MM.1S (cell line): ENCODE measurements around the gene SEMA3E.

Source experiments
- DNase-seq: peaks from one replicate; pipeline ENCODE4 v3.0.0-alpha.2; 2015
- H2AFZ ChIP-seq: fragments of 300-600 bp; sonication (generic); 2 replicates; pipeline ENCODE4 v1.6.0; 2016; ENCODE audit warnings: antibody characterized with exemption, low read length
- H3F3A ChIP-seq: fragments of 300-600 bp; sonication (generic); 2 replicates; pipeline ENCODE4 v1.6.1; 2016; ENCODE audit warnings: mild to moderate bottlenecking, antibody characterized with exemption, low read length, moderate library complexity, mixed read lengths; ENCODE audit not compliant: insufficient read depth
- H3K27ac ChIP-seq: fragments of 300-600 bp; sonication (generic); 2 replicates; pipeline ENCODE4 v1.5.1; 2016; ENCODE audit warnings: mild to moderate bottlenecking, low read length
- H3K27me3 ChIP-seq: fragments of 300-600 bp; sonication (generic); replicated peaks from 2 replicates; pipeline ENCODE4 v1.6.0; 2016; ENCODE audit warnings: low read length; ENCODE audit not compliant: insufficient read depth
- H3K36me3 ChIP-seq: fragments of 300-600 bp; sonication (generic); replicated peaks from 2 replicates; pipeline ENCODE4 v1.6.1; 2016; ENCODE audit warnings: mild to moderate bottlenecking, low read length, mixed read lengths; ENCODE audit not compliant: insufficient read depth
- H3K4me1 ChIP-seq: fragments of 300-600 bp; sonication (generic); 2 replicates; pipeline ENCODE4 v1.6.1; 2016; ENCODE audit warnings: low read length, mixed read lengths
- H3K4me2 ChIP-seq: fragments of 300-600 bp; sonication (generic); 2 replicates; pipeline ENCODE4 v1.6.0; 2016; ENCODE audit warnings: low read depth, low read length
- H3K4me3 ChIP-seq: fragments of 300-600 bp; sonication (generic); 2 replicates; pipeline ENCODE4 v1.5.1; 2016; ENCODE audit warnings: low read length, mixed read lengths
- H3K79me2 ChIP-seq: fragments of 300-600 bp; sonication (generic); 2 replicates; pipeline ENCODE4 v1.6.1; 2016; ENCODE audit warnings: mixed run types, low read length, mixed read lengths
- H3K9ac ChIP-seq: fragments of 300-600 bp; sonication (generic); 2 replicates; pipeline ENCODE4 v1.6.1; 2016; ENCODE audit warnings: low read length, mixed read lengths
- H3K9me2 ChIP-seq: fragments of 300-600 bp; sonication (generic); replicated peaks from 2 replicates; pipeline ENCODE4 v1.6.1; 2016; ENCODE audit warnings: mild to moderate bottlenecking, low read length, mixed read lengths; ENCODE audit not compliant: insufficient read depth
- H3K9me3 ChIP-seq: fragments of 300-600 bp; sonication (generic); replicated peaks from 2 replicates; pipeline ENCODE4 v1.6.1; 2016; ENCODE audit warnings: mild to moderate bottlenecking, low read length, mixed read lengths; ENCODE audit not compliant: insufficient read depth
- H4K20me1 ChIP-seq: fragments of 300-600 bp; sonication (generic); 2 replicates; pipeline ENCODE4 v1.6.1; 2016; ENCODE audit warnings: mild to moderate bottlenecking, low read length, moderate library complexity, mixed read lengths; ENCODE audit not compliant: insufficient read depth
- EZH2 ChIP-seq: fragments of 300-600 bp; sonication (generic); optimal IDR thresholded peaks from 2 replicates; pipeline ENCODE3; 2017; ENCODE audit warnings: low read depth, mild to moderate bottlenecking, antibody characterized with exemption, low read length, mixed read lengths
- EZH2phosphoT487 ChIP-seq: fragments of 300-600 bp; sonication (generic); IDR thresholded peaks from 2 replicates; pipeline ENCODE4 v1.6.1; 2018; ENCODE audit warnings: antibody characterized with exemption, low read length
- TF ChIP-seq, protein P1 (sequence below): fragments of 300-600 bp; sonication (generic); IDR thresholded peaks from 2 replicates; pipeline ENCODE4 v1.5.1; 2016; ENCODE audit warnings: antibody characterized with exemption, low read length, mixed read lengths

Gene SEMA3E

DNA sequence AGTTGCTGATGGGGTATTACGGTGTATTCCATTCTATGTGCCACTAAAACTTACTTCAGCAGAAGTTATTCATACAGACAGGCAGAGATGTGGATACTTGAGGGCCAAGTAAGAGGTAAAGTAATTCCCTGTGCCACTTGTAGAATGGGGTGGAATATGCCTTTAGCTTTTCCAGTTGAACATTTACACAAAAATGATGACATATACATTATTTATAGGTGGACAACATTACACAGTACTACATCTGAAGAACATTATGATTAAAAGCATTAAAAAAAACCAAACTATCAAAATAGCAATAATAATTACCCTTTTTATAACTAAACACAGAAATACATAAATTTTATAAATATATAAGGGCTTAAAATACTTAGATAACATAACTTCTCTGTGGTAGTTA lies 3.5 kb upstream of the SEMA3E start:
- no peak overlapping the region for H3K4me2 ChIP-seq
- TF ChIP-seq EZH2phosphoT487, result no peak
- no peak for TF ChIP-seq EZH2
- TF ChIP-seq, protein P1, sequence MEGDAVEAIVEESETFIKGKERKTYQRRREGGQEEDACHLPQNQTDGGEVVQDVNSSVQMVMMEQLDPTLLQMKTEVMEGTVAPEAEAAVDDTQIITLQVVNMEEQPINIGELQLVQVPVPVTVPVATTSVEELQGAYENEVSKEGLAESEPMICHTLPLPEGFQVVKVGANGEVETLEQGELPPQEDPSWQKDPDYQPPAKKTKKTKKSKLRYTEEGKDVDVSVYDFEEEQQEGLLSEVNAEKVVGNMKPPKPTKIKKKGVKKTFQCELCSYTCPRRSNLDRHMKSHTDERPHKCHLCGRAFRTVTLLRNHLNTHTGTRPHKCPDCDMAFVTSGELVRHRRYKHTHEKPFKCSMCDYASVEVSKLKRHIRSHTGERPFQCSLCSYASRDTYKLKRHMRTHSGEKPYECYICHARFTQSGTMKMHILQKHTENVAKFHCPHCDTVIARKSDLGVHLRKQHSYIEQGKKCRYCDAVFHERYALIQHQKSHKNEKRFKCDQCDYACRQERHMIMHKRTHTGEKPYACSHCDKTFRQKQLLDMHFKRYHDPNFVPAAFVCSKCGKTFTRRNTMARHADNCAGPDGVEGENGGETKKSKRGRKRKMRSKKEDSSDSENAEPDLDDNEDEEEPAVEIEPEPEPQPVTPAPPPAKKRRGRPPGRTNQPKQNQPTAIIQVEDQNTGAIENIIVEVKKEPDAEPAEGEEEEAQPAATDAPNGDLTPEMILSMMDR, result no peak
- H3K9me2 ChIP-seq, result no peaks in the 10 kb centered on the region
- H3K27me3 ChIP-seq, result no peaks in the 10 kb centered on the region
- H3K9me3 ChIP-seq, result no peaks in the 10 kb centered on the region
- H2AFZ ChIP-seq, result no peak overlapping the region
- no peaks in the 10 kb centered on the region for H3K4me1 ChIP-seq
- no peak overlapping the region for H3K9ac ChIP-seq
- H3K79me2 ChIP-seq, result no peaks in the 10 kb centered on the region
- H4K20me1 ChIP-seq, result no peaks in the 10 kb centered on the region
- DNase-seq, result no peak
- H3K4me3 ChIP-seq, result no peak overlapping the region
- no peak overlapping the region for H3K27ac ChIP-seq
- no peaks in the 10 kb centered on the region for H3F3A ChIP-seq
- no peaks in the 10 kb centered on the region for H3K36me3 ChIP-seq

DNA sequence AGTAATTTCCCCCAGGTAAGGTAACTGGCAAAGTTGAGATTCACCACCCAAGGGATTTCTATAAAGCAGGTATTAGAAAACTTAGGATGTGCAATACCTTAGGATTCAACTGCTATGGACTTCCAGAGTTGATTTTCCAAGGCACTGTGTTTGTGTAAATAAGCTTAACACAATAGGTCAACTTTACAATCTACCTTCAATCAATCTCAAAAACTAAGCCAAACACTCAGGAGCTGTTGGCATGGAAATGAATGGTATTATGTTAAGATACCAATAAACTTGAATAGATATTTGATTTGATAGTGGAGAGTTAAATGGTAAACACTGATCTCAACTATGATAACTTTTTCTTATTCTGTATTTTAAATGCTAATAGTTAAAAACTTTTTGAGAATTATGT lies 762 bp upstream of the SEMA3E start:
- no peaks in the 10 kb centered on the region for H3K36me3 ChIP-seq
- no peaks in the 10 kb centered on the region for H3K9me3 ChIP-seq
- DNase-seq, result no peak
- H3K4me1 ChIP-seq, result no peaks in the 10 kb centered on the region
- no peak overlapping the region for H3K4me2 ChIP-seq
- H2AFZ ChIP-seq, result no peak overlapping the region
- no peak overlapping the region for H3K27ac ChIP-seq
- H3K4me3 ChIP-seq, result no peak overlapping the region
- no peaks in the 10 kb centered on the region for H3K79me2 ChIP-seq
- H3F3A ChIP-seq, result no peaks in the 10 kb centered on the region
- H3K9ac ChIP-seq, result no peak overlapping the region
- TF ChIP-seq, protein P1, result no peak
- no peak for TF ChIP-seq EZH2
- no peak for TF ChIP-seq EZH2phosphoT487
- no peaks in the 10 kb centered on the region for H3K9me2 ChIP-seq
- no peaks in the 10 kb centered on the region for H3K27me3 ChIP-seq
- no peaks in the 10 kb centered on the region for H4K20me1 ChIP-seq

DNA sequence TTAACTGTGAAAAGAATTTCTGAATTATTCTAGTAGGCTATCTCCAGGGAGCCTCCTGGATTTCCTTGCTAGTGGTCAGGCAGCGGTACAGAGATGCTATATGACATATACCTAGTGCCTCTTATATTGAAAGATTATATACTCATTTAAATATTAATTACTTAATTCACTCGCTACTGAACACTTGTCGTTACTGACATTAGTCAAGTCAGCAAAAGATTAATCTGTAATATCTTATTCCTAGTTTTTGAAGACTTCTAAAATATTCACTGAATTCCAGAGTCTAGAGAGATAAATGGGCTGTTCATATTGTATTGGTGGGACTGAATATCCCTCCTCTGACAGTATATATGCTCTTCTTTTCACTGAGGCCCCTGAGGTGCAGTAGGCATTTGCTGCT lies 2.9 kb downstream of the SEMA3E start:
- Histone ChIP-seq H4K20me1 (no peaks in the 10 kb centered on the region), H3K79me2 (no peaks in the 10 kb centered on the region), H3K27ac (no peak overlapping the region), H3K9me2 (no peaks in the 10 kb centered on the region), H3K36me3 (no peaks in the 10 kb centered on the region), H3K27me3 (no peaks in the 10 kb centered on the region), H3K9me3 (no peaks in the 10 kb centered on the region), H3F3A (no peaks in the 10 kb centered on the region), H3K4me2 (no peak overlapping the region), H2AFZ (no peak overlapping the region), H3K4me3 (no peak overlapping the region), H3K9ac (no peak overlapping the region), H3K4me1 (peaks cover 5% of the 10 kb centered on the region; the same call in 1 of the 2 replicates)
- TF ChIP-seq EZH2, result no peak
- no peak for TF ChIP-seq EZH2phosphoT487
- TF ChIP-seq, protein P1, result no peak
- DNase-seq, result no peak
